Stimulated activated memory B cell treated with anti-CD40 and anti-IgM and Interleukin-4, amounts not matched to agents 10 μg/mL and 1 μg/mL and 100 μg/mL, for 72 hours (primary cell): ENCODE data around the gene SLC2A4.
A peak's percentile ranks its signal among the peaks of the same experiment; 100 is the strongest.
"Not testable (repeated sequence)": the region's sequence is repeated elsewhere in the genome, so short reads cannot be mapped to it uniquely, and the experiment has no call there.

Experiments used
- ATAC-seq: fragments of 150-1000 bp; cut with Tn5 transposase; 2 replicates; pipeline ENCODE4 v1.10.0; 2021
- H3K27ac Mint-ChIP-seq: one replicate; pipeline ENCODE4 v1.8.0; 2022; ENCODE audit warnings: mild to moderate bottlenecking, mixed read lengths
- H3K27me3 Mint-ChIP-seq: one replicate; pipeline ENCODE4 v1.8.0; 2022; ENCODE audit warnings: mixed read lengths
- H3K36me3 Mint-ChIP-seq: one replicate; pipeline ENCODE4 v1.8.0; 2022; ENCODE audit warnings: mixed read lengths
- H3K4me1 Mint-ChIP-seq: one replicate; pipeline ENCODE4 v1.8.0; 2022; ENCODE audit warnings: mixed read lengths
- H3K4me3 Mint-ChIP-seq: one replicate; pipeline ENCODE4 v1.8.0; 2022; ENCODE audit warnings: mild to moderate bottlenecking, moderate library complexity, mixed read lengths
- H3K9me3 Mint-ChIP-seq: one replicate; pipeline ENCODE4 v1.8.0; 2022; ENCODE audit warnings: mixed read lengths

Gene SLC2A4

GRCh38 chr17:7329997-7330637 lies 48.6 kb downstream of the SLC2A4 start:
- no peaks in the 10 kb centered on the region for H3K27me3 Mint-ChIP-seq
- H3K9me3 Mint-ChIP-seq, result no peaks in the 10 kb centered on the region
- ATAC-seq, result peak; percentile 77
- H3K27ac Mint-ChIP-seq, result peak overlapping the region; percentile 99
- H3K36me3 Mint-ChIP-seq, result peaks cover 8% of the 10 kb centered on the region
- H3K4me1 Mint-ChIP-seq, result peaks cover 72% of the 10 kb centered on the region
- H3K4me3 Mint-ChIP-seq, result peak overlapping the region; percentile 99

- no peak for ATAC-seq
- peaks cover 6% of the 10 kb centered on the region for H3K36me3 Mint-ChIP-seq
- peak overlapping the region; percentile 99 for H3K4me3 Mint-ChIP-seq
- peaks cover 77% of the 10 kb centered on the region for H3K4me1 Mint-ChIP-seq
- H3K27ac Mint-ChIP-seq, result peak overlapping the region; percentile 99
- H3K9me3 Mint-ChIP-seq, result no peaks in the 10 kb centered on the region
- H3K27me3 Mint-ChIP-seq, result no peaks in the 10 kb centered on the region
Measured at GRCh38 chr17:7330638-7331015, 49.1 kb downstream of the SLC2A4 start.

GRCh38 chr17:7332111-7332510 lies 50.6 kb downstream of the SLC2A4 start:
- peak overlapping the region; percentile 99 for H3K27ac Mint-ChIP-seq
- H3K4me3 Mint-ChIP-seq, result peak overlapping the region; percentile 74
- no peaks in the 10 kb centered on the region for H3K9me3 Mint-ChIP-seq
- H3K27me3 Mint-ChIP-seq, result no peaks in the 10 kb centered on the region
- H3K36me3 Mint-ChIP-seq, result peaks cover 9% of the 10 kb centered on the region
- no peak for ATAC-seq
- peaks cover 83% of the 10 kb centered on the region for H3K4me1 Mint-ChIP-seq

GRCh38 chr17:7332600-7333069 lies 51.1 kb downstream of the SLC2A4 start:
- Mint-ChIP-seq H3K4me3 (peak overlapping the region; percentile 74), H3K4me1 (peaks cover 83% of the 10 kb centered on the region), H3K36me3 (peaks cover 13% of the 10 kb centered on the region), H3K27ac (peak overlapping the region; percentile 99)
- H3K9me3 Mint-ChIP-seq, ATAC-seq, H3K27me3 Mint-ChIP-seq: not testable (repeated sequence)

- Mint-ChIP-seq H3K36me3 (peaks cover 14% of the 10 kb centered on the region), H3K4me3 (peak overlapping the region; percentile 92), H3K4me1 (peaks cover 78% of the 10 kb centered on the region), H3K27me3 (no peaks in the 10 kb centered on the region), H3K9me3 (no peaks in the 10 kb centered on the region), H3K27ac (peak overlapping the region; percentile 85)
- ATAC-seq, result no peak
Measured at GRCh38 chr17:7334938-7335538, 53.5 kb downstream of the SLC2A4 start.

GRCh38 chr17:7335765-7336164 lies 54.2 kb downstream of the SLC2A4 start:
- peaks cover 73% of the 10 kb centered on the region for H3K4me1 Mint-ChIP-seq
- H3K4me3 Mint-ChIP-seq, result peak overlapping the region; percentile 92
- not testable (repeated sequence) for H3K9me3 Mint-ChIP-seq, H3K27me3 Mint-ChIP-seq, ATAC-seq
- H3K27ac Mint-ChIP-seq, result peak overlapping the region; percentile 85
- H3K36me3 Mint-ChIP-seq, result peaks cover 19% of the 10 kb centered on the region

GRCh38 chr17:7336240-7337175 lies 55.0 kb downstream of the SLC2A4 start, which contains the start of gene ACAP1:
Gene ACAP1 (plus strand): TSS chr17:7336529. CDS start chr17:7336735, 206 bp downstream.
- Mint-ChIP-seq H3K4me1 (peaks cover 68% of the 10 kb centered on the region), H3K27me3 (no peaks in the 10 kb centered on the region), H3K4me3 (peak within 1 kb of the TSS; percentile 92), H3K9me3 (no peaks in the 10 kb centered on the region), H3K27ac (peak within 1 kb of the TSS; percentile 85), H3K36me3 (peaks cover 22% of the 10 kb centered on the region)
- ATAC-seq, result peak; percentile 97

- Mint-ChIP-seq H3K36me3 (peaks cover 32% of the 10 kb centered on the region), H3K4me3 (peak overlapping the region; percentile 92), H3K4me1 (peaks cover 58% of the 10 kb centered on the region), H3K27ac (peak overlapping the region; percentile 85)
- not testable (repeated sequence) for ATAC-seq, H3K9me3 Mint-ChIP-seq, H3K27me3 Mint-ChIP-seq
Measured at GRCh38 chr17:7337600-7337999, 56.1 kb downstream of the SLC2A4 start.
